ENCODE measurements around the gene PHF19. TPM values are rescaled to one million over a fixed set of nuclear protein-coding genes. Genes with fewer than 3 reads are reported as not detected.

Gene PHF19
- total and polyA plus RNA-seq, 2 of the 8 experiments (the other 6 are each of a cell fraction or from before 2014, with no cell fraction given) = 28.2 to 31.8 TPM

DNA sequence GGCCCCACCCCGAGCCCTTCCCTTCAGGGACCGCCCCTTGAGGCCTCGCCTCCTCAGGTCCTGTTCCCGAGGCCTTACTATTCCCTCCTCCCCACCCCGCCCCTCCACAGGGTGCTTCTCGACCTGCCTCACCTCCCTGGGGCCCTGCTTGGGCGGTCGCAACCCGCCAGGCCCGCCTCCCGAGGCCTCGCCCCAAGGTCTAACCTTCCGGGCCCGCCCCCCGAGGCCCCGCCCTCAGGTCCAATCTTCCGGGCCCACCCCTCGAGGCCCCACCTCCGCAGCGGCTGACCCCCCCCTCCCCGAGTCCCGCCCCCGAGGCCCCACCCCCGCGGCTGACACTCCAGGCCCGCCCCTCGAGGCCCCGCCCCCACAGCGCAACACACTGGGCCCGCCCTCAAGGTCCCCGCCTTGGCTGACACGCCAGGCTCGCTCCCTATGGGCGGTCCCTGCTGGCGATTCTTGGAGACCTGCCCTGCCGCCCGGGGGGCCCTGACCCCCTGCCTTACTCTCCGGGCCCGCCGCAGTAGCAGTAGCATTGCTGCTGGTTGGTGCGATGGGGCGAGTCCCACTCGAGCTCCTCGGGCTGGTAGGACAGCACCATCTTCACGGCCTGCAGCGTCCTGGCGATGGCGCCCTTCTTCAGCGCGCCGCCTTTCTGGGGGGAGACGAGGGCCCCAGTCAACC lies 8.2 kb downstream of the PHF19 start (continued):
- TF ChIP-seq HDAC2 (IDR thresholded peaks at IDR 0.05; ENCODE audit: borderline replicate concordance in 1 of 2, low read depth in 2 of 2, low read length in 2 of 2) (peak; percentile 47 to 72; a peak in 1 of 4 replicates), CTCF (IDR thresholded peaks at IDR 0.05; ENCODE audit: control extremely low read depth in 1 of 3, insufficient read depth in 1 of 3, low read depth in 1 of 3, low read length in 3 of 3) (peak; percentile 52 to 68 (median 62)), EP300 (IDR thresholded peaks at IDR 0.05; ENCODE audit: borderline replicate concordance in 1 of 2, low read depth in 2 of 2, low read length in 2 of 2) (peak in 1 of 2 experiments; percentile 46; a peak in 1 of 3 replicates), RAD21 (IDR thresholded peaks at IDR 0.05 in 1 of 2, conservative IDR thresholded peaks at IDR 0.05 in 1 of 2; ENCODE audit: low read depth in 2 of 2, low read length in 2 of 2) (peak; percentile 42 to 60), NRF1 (IDR thresholded peaks at IDR 0.05; ENCODE audit: low read depth, low read length) (no peak), POLR2A (IDR thresholded peaks at IDR 0.05; ENCODE audit: control extremely low read depth in 1 of 2, low read depth in 2 of 2, low read length in 2 of 2) (0 out of 3 replicates have a peak, but pooled peaks of 1 of the 2 experiments have one; percentile 1), KDM4A (IDR thresholded peaks at IDR 0.05; ENCODE audit: low read depth, low read length, severe bottlenecking) (peak; percentile 64), CREB1 (IDR thresholded peaks at IDR 0.05) (0 out of 2 replicates have a peak, but pooled peaks have one; percentile 38), HDAC6 (IDR thresholded peaks at IDR 0.05; ENCODE audit: low read depth, low read length) (no peak), SP4 (IDR thresholded peaks at IDR 0.05; ENCODE audit: low read length) (peak; percentile 58; the same call in 1 of the 2 replicates), RXRA (IDR thresholded peaks at IDR 0.05; ENCODE audit: insufficient read depth, low read depth, low read length) (0 out of 2 replicates have a peak, but pooled peaks have one; percentile 8)
